Suppressor macrophage treated with lipopolysaccharide for 1 hour (primary cell): Measurements from ENCODE around the gene ATM.
"Not testable (repeated sequence)": the region's sequence is repeated elsewhere in the genome, so short reads cannot be mapped to it uniquely, and the experiment has no call there.

Experiments used
- DNase-seq, 3 donors: peaks; one replicate each; pipeline ENCODE4 v3.0.0-alpha.2; 2020 to 2022

ATM gene

GRCh38 chr11:108221371-108221770 is 1.5 kb upstream of the ATM start:
- DNase-seq = no peak

DNA sequence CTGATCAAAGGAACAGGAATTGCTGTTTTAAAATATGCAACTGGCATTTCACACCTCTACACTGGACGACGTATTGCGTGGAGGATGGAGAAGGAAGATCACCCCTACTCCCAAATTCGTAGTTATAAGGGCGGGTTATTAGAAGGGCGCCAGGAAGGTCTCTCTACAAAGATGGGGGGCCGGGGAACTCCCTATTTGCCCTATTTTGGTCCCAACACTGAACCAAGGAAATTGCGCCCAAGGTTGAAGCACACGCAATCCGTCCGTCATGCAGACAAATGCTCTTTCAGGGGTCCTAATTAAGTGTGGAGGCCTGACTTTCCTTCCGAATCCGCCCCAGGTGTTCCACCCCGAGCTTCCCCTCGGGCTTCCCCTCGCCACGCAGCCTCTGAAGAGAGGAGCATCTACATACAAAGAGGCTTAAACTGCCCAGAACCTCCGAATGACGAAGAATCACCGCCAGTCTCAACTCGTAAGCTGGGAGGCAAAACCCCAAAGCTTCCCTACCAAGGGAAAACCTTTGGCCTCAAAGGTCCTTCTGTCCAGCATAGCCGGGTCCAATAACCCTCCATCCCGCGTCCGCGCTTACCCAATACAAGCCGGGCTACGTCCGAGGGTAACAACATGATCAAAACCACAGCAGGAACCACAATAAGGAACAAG is 825 bp upstream of the ATM start:
- no peak for DNase-seq

- peak in 2 of 3 donors; percentile 32 for DNase-seq
These were observed 682 bp downstream of the ATM start for GRCh38 chr11:108223348-108224149.

DNA sequence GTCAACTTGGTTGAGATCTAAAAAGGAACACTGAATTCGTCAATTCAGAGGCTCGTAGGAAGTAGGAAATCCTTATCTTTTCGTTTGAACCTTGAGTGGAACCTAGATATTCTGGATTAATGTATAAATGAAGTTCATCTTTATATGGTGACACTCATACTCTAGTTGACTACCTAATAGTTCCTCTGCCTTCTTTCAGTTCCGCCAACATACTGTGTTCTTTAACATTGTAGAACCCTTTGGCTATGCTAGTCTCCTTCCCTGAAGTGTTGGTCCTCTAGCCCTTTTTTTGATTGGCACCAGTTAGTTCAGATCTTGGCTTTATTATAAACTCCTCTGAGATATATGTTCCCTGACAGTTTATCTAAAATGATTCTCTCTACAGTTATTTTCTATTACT is 1.5 kb downstream of the ATM start:
- DNase-seq = no peak

GRCh38 chr11:108224911-108225786 is 2.3 kb downstream of the ATM start:
- DNase-seq = peak; percentile 62 to 76 (median 71)

DNA sequence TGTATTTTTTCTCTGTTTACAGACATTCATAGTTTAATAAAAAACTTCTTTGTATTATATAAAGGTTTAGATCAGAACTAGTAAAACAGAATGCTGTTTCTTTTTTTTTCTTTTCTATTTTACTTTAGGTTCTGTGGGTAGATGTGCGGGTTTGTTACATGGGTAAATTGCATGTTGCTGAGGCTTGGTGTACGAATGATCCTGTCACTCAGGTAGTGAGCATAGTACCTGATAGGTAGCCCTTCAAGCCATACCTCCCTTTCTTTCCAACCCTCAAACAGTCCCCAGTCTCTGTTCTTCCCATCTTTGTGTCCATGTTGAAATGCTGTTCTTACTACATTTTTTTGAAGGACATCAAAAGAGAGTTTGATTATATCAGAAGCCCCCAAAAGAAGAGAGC is 3.2 kb downstream of the ATM start:
- no peak for DNase-seq

DNA sequence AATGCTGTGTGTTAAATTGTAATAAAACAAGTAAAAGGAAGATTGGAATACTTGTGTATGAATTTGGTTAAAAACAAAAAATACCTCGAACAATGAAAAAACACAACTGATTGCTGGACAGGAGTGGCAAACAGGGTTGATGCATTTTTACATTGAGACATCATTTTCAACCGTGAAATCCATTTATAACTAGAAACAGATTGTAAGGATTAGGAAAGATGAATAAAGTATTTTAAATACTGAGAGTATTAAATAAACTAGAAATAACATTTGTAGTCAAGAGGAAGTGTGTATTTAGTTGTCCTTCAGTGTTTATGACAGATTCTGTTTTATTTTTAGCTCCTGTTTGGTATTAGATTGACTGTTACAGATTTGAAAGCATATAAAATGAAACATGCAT is 5.4 kb downstream of the ATM start:
- no peak for DNase-seq

DNA sequence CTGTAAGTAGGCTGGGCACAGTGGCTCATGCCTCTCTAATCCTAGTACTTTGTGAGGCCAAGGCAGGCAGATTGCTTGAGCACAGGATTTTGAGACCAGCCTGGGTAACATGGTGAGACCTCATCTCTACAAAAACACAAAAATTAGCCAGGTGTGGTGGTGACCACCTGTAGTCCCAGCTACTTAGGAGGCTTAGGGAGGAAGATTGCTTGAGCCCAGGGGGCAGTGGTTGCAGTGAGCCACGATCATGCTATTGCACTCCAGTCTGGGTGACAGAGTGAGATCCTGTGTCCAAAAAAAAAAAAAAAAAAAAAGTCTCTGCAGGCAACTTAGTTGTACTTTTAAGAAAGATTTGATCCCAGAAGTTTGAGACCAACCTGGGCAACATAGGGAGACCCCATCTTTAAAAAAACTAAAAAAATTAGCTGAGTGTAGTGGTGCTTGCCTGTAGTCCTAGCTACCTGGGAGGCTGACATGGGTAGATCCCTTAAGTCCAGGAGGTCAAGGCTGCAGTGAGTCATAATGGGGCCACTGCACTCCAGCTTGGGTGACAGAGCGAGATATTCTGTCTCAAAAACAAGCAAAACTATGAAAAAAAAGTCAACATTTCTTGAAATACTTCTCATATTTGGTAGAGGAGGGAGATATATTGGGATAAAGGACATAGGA is 10.5 kb downstream of the ATM start:
- no peak for DNase-seq

DNA sequence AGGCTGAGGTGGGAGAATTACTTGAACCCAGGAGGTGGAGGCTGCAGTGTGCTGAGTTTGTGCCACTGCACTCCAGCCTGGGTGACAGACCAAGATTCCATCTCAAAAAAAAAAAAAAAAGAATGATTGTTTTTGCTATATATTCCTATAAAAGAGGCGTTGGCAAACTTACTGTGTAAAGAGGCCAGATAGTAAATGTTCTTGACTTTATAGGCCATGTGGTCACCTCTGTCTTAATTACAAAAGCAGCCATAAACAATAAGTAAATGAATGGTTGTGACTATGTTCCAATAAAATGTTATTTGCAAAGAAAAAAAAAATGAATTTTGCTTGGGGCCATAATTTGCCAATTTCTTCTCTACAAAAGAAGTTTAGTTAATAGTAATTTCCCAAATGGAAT is 12.3 kb downstream of the ATM start:
- DNase-seq = no peak

DNA sequence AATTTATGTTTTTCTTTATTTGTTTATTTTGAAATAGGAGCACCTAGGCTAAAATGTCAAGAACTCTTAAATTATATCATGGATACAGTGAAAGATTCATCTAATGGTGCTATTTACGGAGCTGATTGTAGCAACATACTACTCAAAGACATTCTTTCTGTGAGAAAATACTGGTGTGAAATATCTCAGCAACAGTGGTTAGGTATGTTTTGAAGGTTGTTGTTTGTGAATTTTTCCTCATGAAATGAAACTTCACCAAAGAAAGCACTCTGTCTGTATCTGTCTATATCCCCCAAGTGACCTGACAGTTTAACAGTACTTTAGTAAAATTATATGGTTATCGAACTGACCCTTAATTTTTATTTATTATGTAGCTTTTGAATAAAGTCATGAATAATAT is 12.8 kb downstream of the ATM start:
- DNase-seq = no peak

GRCh38 chr11:108237058-108237481 is 14.2 kb downstream of the ATM start:
- DNase-seq = no peak

GRCh38 chr11:108239076-108239475 is 16.2 kb downstream of the ATM start:
- DNase-seq = no peak

GRCh38 chr11:108241330-108242037 is 18.6 kb downstream of the ATM start:
- no peak for DNase-seq

DNA sequence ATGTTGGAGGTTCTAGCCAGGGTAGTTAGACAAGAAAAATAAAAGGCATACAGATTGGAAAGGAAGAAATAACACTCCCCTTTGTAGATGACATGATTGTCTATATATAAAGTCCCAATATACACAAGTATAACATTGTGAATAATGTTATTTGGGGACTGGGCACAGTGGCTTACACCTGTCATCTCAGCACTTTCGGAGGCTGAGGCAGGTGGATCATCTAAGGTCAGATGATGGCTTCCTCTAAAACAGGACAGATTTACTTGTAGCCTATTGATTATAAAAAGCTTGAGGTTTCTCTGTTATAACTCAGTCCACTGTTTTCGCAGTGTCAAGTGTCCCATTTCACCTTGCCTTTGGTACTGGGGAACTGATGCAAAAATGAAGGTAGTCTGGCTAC is 19.6 kb downstream of the ATM start:
- no peak for DNase-seq

- DNase-seq = no peak
These were observed 23.4 kb downstream of the ATM start for GRCh38 chr11:108246308-108246707.

DNA sequence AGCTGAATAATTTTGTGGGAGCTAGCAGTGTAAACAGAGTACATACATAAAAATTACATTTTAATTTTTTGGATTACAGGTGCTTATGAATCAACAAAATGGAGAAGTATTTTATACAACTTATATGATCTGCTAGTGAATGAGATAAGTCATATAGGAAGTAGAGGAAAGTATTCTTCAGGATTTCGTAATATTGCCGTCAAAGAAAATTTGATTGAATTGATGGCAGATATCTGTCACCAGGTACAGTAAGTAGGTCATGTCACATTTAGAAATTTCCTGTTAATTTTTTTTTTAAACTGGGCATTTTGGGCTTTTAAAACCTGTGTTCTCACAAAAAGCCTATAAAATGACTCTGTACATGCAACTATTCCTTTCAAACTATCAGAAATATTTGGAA is 24.0 kb downstream of the ATM start:
- DNase-seq = no peak

DNA sequence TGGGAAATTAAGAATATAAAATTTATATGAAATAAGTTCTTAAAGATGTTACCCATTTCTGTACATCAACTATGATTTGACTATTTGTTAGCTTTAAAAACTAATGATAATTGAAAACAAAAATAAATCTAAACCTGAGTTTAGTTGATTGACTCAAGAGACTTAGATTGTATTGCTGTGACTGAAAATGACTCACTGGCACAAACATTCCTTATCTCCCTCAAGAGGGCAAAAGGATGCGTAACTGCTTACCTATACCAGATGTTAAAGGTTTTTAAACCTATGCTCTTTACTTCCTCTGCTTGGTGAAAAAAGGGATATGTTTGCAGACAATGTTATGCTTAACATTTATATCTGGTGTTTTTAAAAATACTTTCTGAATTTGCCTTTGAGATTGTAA is 30.3 kb downstream of the ATM start:
- no peak for DNase-seq

DNA sequence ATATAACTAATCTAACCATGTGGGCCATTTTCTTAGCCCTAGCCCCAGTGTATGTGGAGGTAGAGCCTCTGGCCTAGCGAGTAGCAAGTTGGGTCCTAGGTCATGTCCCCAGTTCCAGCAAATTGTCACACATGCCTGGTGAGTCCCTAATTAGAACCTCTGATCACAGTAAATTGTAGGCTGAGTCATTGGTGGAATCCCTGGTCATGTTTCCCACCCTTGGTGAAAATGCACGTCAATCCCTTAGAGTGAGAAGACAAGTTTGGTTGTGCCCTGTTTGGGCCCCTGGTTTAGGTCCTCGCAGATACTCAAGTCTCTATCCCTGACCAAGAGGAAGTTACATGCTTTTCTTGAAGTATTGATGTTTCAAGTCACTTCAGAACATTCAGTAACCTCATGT is 46.7 kb downstream of the ATM start:
- no peak for DNase-seq

DNA sequence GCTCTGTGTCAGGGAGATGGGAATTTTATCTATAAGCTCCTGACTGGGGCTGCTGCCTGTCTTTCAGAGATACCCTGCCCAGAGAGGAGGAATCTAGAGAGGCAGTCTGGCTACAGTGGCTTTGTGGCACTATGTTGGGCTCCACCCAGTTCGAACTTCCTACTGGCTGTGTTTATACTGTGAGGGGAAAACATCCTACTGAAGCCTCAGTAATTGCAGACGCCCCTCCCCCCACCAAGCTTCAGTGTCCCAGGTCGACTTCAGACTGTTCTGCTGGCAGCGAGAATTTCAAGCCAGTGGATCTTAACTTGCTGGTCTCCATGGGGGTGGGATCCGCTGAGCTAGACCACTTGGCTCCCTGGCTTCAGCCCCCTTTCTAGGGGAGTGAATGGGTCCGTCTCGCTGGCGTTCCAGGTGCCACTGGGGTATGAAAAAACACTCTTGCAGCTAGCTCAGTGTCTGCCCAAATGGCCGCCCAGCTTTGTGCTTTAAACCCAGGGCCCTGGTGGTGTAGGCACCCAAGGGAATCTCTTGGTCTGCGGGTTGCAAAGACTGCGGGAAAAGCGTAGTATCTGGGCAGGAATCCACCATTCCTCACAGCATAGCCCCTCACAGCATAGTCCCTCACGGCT is 54.2 kb downstream of the ATM start:
- DNase-seq = not testable (repeated sequence)

GRCh38 chr11:108278546-108278945 is 55.7 kb downstream of the ATM start:
- DNase-seq = peak in 2 of 3 donors; percentile 23 to 26

DNA sequence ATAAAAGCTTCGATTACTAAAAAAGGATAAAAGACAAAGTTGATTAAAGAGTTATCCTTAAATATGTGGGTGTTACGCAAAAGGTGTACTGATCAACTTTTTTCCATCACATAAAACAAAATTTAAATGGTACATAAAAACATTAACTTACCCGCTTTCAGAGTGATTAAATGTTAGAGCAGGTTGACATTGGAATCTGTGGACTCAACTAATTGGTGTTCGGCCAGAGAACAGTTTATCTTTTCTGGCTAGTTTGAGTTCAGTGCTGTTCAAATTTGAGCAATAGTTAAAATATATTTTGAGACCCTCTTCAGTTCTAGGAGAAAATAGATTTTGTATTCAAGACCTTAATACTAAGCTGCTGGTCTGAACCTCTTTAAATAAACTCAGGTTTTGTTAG is 56.1 kb downstream of the ATM start:
- no peak for DNase-seq

DNA sequence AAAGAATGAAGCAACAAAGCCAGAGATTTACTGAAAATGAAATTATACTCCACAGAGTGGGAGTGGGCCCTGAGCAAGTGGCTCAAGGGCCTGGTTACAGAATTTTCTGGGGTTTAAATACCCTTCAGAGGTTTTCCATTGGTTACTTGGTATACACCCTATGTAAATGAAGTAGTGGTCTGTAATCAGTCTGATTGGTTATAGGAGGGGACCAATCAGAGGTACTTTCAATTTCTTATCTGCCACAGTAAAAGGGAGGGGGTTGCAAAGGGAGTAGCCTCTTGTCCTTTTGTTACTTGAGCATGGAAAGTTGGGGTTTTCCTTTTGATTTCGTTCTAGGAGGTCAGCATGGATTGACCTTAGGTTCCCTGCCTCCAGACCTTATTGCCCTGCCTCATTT is 63.5 kb downstream of the ATM start:
- no peak for DNase-seq
